ENCODE data around the gene NEDD4L. TPM values are rescaled to one million over a fixed set of nuclear protein-coding genes. Genes with fewer than 3 reads are reported as not detected.

NEDD4L gene
- total and polyA plus RNA-seq, 7 donors, result 52.0 to 104 (median 57.4) TPM

DNA sequence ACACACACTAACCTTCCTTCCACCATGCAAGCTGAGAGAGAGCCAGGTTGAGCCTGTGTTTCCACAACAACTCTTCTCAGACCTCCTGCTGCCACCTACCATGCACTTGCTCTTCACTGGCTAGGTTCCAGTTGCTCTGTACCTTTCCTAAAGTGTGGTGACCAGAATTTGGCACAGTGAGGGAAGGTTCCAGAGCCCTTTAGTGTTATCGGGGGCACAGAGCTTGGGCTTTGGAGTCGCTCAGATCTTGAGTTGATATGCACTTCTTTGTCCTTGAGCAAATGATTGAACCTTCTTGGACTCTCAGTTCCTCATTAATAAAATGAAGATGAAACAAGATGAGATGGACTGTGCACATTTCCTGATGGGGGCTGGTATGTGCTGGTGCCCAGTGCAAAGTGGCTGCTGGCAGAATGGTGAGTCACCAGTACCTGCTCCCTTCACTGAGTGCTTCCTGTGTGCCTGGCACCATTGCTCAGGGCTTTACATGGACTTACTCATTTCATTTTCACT, 47.1 kb downstream of the NEDD4L start:
- DNase-seq, result no peak
- Histone ChIP-seq H3K4me3 (no peak overlapping the region), H3K36me3 (no peaks in the 10 kb centered on the region), H3K27me3 (no peaks in the 10 kb centered on the region), H3K27ac (no peak overlapping the region), H3K4me1 (no peaks in the 10 kb centered on the region), H3K9me3 (peaks cover 0 to 3% (median 0%) of the 10 kb centered on the region in 4 donors)
- intact Hi-C loops (cut with DNase I), result no loop called here
- TF ChIP-seq POLR2A (IDR thresholded peaks at IDR 0.05) (no peak), POLR2AphosphoS5 (IDR thresholded peaks at IDR 0.05) (no peak), EP300 (IDR thresholded peaks at IDR 0.05) (no peak)
- TF ChIP-seq, protein P1, sequence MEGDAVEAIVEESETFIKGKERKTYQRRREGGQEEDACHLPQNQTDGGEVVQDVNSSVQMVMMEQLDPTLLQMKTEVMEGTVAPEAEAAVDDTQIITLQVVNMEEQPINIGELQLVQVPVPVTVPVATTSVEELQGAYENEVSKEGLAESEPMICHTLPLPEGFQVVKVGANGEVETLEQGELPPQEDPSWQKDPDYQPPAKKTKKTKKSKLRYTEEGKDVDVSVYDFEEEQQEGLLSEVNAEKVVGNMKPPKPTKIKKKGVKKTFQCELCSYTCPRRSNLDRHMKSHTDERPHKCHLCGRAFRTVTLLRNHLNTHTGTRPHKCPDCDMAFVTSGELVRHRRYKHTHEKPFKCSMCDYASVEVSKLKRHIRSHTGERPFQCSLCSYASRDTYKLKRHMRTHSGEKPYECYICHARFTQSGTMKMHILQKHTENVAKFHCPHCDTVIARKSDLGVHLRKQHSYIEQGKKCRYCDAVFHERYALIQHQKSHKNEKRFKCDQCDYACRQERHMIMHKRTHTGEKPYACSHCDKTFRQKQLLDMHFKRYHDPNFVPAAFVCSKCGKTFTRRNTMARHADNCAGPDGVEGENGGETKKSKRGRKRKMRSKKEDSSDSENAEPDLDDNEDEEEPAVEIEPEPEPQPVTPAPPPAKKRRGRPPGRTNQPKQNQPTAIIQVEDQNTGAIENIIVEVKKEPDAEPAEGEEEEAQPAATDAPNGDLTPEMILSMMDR (IDR thresholded peaks at IDR 0.05), result no peak
- WGBS, 2 donors, result 89 to 95% methylated on average over 2 of the region's 2 CpGs

DNA sequence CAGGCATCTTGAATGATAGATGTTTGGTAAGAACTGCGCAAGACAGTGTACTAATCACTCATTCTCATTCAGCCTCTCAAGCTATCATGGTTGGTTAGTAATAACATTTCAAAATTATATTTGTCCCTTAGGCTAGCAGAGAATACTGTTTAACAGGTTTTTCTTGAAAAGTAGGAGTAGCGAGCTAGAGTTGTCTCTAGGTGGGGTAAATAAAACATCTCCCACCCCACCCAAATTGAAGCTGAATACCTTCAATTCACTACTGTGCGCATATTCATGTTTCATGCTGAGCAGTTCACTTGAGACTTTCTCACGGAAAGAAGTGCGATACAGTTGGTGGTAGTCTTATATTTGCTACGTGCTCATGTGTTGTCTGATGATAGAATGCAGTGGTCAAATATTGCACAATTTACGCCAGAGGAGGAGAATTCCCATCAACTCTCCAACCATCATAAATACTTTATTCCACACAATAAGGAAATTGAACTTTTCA, 49.3 kb downstream of the NEDD4L start:
- DNase-seq, result no peak
- Histone ChIP-seq H3K27ac (no peak overlapping the region), H3K9me3 (no peaks in the 10 kb centered on the region), H3K4me1 (peaks cover 0 to 12% (median 0%) of the 10 kb centered on the region in 4 donors), H3K36me3 (no peaks in the 10 kb centered on the region), H3K27me3 (no peaks in the 10 kb centered on the region), H3K4me3 (no peak overlapping the region)
- 49 to 66% methylated on average over 7 of the region's 7 CpGs for WGBS, 2 donors
- TF ChIP-seq POLR2A (IDR thresholded peaks at IDR 0.05) (no peak), EP300 (IDR thresholded peaks at IDR 0.05) (no peak), POLR2AphosphoS5 (IDR thresholded peaks at IDR 0.05) (no peak)
- TF ChIP-seq, protein P1 (IDR thresholded peaks at IDR 0.05), result no peak
- intact Hi-C loops (cut with DNase I), result no loop called here

DNA sequence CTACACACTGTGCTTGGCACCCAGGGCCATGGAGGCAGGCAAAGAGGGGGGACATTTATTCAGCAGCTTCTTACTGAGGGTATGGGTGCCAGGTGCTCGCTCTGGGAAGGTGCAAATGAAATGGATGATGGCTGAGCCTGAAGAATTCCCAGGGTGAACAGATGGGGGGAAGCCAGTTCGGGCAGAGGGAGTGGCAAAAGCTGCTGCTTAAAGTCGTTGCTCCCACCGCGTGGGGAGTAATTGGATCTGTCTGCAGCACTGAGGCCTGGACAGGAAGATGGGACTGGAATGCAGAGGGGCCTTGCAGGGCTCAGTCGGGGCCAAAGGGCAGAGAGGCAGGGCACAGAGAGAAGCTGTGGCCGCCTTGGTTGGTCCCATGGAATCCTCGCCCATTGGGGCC, 51.2 kb downstream of the NEDD4L start:
- TF ChIP-seq POLR2A (IDR thresholded peaks at IDR 0.05) (no peak), EP300 (IDR thresholded peaks at IDR 0.05) (no peak), POLR2AphosphoS5 (IDR thresholded peaks at IDR 0.05) (no peak)
- TF ChIP-seq, protein P1 (IDR thresholded peaks at IDR 0.05), result no peak
- intact Hi-C loops (cut with DNase I), result no loop called here
- Histone ChIP-seq H3K27ac (no peak overlapping the region), H3K4me3 (no peak overlapping the region), H3K36me3 (no peaks in the 10 kb centered on the region), H3K9me3 (no peaks in the 10 kb centered on the region), H3K4me1 (peaks cover 0 to 12% (median 0%) of the 10 kb centered on the region in 4 donors), H3K27me3 (no peaks in the 10 kb centered on the region)
- no peak for DNase-seq
- 82 to 88% methylated on average over 8 of the region's 8 CpGs for WGBS, 2 donors

DNA sequence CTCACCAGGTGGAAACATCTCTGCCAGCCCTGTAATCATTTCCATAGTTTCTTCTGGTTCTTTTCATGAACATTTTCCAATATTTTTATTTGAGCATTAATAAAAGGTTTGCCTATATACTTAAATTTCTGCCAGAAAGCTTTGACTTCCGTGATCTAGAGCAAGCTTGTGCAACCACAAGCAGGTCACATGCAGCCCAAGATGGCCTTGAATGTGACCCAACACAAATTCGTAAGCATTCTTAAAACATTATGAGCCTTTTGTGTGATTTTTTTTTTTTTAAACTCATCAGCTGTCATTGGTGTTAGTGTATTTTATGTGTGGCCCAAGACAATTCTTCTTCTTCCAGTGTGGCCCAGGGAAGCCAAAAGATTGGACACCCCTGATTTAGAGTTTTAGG, 51.6 kb downstream of the NEDD4L start:
- Histone ChIP-seq H3K4me3 (no peak overlapping the region), H3K9me3 (no peaks in the 10 kb centered on the region), H3K27me3 (no peaks in the 10 kb centered on the region), H3K4me1 (peaks cover 0 to 12% (median 0%) of the 10 kb centered on the region in 4 donors), H3K27ac (no peak overlapping the region), H3K36me3 (no peaks in the 10 kb centered on the region)
- TF ChIP-seq, protein P1 (IDR thresholded peaks at IDR 0.05), result no peak
- TF ChIP-seq EP300 (IDR thresholded peaks at IDR 0.05), result no peak
- TF ChIP-seq POLR2A (IDR thresholded peaks at IDR 0.05), result no peak
- TF ChIP-seq POLR2AphosphoS5 (IDR thresholded peaks at IDR 0.05), result no peak
- 47 to 70% methylated on average over 2 of the region's 2 CpGs for WGBS, 2 donors
- intact Hi-C loops (cut with DNase I), result no loop called here
- no peak for DNase-seq

DNA sequence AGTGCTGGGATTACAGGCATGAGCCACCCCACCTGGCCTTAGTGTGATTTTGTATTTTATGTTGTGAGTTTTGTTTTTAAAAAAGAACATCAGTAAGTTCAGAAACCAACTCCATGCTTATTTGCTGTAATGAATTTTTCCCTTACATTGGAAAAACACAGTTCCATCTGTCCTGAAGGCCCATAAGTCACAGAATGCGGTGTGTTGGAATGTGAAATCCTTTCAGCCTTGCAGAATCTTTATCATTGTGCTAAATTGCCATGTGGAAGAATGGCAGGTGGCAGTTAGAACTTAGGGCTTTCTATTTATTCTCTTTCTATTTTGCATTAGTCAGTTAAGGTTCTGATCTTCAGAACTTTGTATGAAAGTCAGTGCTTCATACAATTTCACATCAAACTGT, 52.6 kb downstream of the NEDD4L start:
- no peak for DNase-seq
- intact Hi-C loops (cut with DNase I), result no loop called here
- H3K4me1 ChIP-seq, result peaks cover 0 to 12% (median 0%) of the 10 kb centered on the region in 4 donors

More for the DNA sequence above, 52.6 kb downstream of the NEDD4L start:
- H3K36me3 ChIP-seq, result no peaks in the 10 kb centered on the region
- TF ChIP-seq POLR2AphosphoS5 (IDR thresholded peaks at IDR 0.05), result no peak
- no peak for TF ChIP-seq POLR2A (IDR thresholded peaks at IDR 0.05)
- TF ChIP-seq, protein P1 (IDR thresholded peaks at IDR 0.05), result no peak
- no peak for TF ChIP-seq EP300 (IDR thresholded peaks at IDR 0.05)
- no peaks in the 10 kb centered on the region for H3K27me3 ChIP-seq
- peak overlapping the region in 1 of 4 donors; percentile 35 for H3K27ac ChIP-seq
- no peaks in the 10 kb centered on the region for H3K9me3 ChIP-seq
- H3K4me3 ChIP-seq, result no peak overlapping the region
- WGBS, 2 donors, result 71 to 79% methylated on average over 1 of the region's 1 CpG

Measured in sigmoid colon (tissue), 7 donors.